ENCODE data around the gene MRPS17. TPM values are rescaled to one million over a fixed set of nuclear protein-coding genes. Genes with fewer than 3 reads are reported as not detected.

MRPS17 gene
- 16.1 and 17.2 TPM in 2 replicates for total RNA-seq

DNA sequence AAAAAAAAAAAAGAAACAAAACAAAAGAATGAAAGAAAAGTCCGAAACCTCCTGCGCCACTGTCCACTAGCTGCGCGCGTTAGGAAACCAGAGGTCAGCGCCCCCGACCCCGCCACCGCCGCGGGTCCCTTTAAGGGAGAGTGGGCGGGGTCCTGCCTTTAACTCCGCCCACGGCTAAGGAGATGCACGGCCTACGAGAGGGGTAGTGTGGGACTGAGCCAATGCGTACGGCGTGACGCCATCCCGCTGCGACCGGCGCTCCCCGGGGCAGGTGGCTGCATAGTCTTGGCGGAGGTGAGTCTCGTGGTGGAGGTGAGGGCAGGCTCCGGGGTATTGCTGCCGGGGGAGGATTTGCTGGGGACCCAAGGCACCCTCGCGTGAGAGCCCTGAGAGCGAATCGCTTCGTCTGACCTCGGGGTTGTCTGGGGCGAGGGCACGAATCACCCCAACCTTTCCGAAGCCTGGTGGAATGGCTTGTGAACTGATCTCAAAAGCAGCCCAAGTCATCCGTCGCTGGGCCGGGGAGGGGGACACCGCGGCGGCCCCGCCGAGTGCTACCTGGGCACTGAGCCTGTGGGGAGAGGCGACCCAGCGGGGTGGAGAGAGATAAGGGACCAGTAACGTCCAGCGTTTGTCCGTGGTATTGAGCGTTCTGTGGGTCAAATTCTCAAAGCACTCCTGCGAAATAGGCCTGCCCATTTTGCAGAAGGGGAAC lies at the start of gene MRPS17:
MRPS17 (plus strand) TSS at position 241 of the 715 bp plus-strand sequence. CDS start 1,319 bp downstream, outside the sequence.
- intact Hi-C loops (cut with micrococcal nuclease): loop anchor here (1.0 to 5.0 kb wide), 11 partner anchors 13 to 1192 kb away; partner anchors contain the start of genes CCT6A, CHCHD2, NIPSNAP2 and PSPH

DNA sequence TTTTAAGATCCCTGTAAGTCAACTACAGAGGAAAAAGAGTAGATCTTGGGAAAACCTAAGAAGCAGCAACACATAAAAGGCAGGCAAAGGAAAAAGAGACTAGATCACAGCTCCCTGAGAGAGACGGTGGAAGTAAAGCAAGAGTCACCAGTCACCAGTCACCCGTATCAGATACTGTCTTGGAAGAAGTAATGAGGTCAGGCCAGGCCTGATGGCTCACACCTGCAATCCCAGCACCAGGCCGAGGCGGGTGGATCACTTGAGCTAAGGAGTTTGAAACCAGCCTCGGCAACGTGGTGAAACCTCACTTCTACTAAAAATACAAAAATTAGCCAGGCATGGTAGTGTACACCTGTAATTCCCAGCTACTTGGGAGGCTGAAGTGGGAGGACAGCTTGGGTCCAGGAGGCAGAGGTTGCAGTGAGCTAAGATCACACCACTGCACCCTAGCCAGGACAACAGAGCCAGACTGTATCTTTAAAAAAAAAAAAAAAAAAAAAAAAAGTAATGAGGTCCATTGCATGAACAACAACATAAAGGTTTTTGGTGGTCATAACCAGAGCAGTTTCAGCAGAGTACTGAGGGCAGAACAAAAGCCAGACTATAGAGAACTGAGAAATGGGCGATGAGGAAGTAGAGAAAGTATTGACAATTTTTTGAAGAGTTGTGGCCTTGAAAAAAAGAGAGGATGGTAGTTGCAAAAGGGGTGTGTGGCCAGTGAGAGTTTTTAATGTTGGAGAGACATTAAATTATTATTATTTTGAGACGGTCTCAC lies 47.5 kb upstream of the MRPS17 start:
- intact Hi-C loops (cut with micrococcal nuclease): no loop called here

DNA sequence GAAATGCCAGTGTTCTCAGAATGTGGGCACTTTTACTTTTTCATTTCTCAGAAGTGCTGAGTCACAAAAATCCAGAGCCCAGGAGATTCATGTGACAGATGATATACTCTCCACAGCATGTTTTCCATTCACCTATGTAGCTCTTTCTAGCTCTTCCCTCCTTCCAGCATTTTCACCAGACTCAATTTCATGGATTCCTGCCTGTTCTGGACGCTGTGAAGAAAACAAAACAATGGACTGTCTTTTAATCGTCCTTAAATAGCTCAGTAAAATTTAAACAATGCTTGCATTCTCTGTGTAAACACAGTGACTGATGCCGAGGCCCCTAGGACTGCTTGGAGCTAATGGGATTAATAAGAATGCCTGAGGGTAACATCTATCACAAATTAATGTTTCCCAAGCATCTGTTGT lies 38.9 kb upstream of the MRPS17 start:
- intact Hi-C loops (cut with micrococcal nuclease): no loop called here

DNA sequence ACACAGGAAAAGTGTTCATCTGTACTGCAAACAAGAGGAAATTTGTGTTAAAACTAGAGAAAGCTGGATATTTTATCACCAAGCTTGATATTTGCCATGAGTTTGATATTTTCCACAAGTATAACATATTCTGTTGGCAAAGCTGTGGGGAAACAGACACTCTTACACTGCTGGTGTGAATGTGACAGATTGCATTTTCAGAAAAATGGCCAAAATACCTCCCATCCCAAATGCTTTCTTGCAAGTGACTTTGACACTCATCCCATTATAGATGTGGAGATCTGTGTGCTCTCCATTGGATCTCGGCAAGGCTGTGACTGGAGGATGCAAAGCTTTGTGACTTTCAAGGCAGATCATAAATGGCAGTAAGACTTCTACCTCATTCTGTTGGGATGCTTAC lies 33.9 kb upstream of the MRPS17 start:
- intact Hi-C loops (cut with micrococcal nuclease): no loop called here

DNA sequence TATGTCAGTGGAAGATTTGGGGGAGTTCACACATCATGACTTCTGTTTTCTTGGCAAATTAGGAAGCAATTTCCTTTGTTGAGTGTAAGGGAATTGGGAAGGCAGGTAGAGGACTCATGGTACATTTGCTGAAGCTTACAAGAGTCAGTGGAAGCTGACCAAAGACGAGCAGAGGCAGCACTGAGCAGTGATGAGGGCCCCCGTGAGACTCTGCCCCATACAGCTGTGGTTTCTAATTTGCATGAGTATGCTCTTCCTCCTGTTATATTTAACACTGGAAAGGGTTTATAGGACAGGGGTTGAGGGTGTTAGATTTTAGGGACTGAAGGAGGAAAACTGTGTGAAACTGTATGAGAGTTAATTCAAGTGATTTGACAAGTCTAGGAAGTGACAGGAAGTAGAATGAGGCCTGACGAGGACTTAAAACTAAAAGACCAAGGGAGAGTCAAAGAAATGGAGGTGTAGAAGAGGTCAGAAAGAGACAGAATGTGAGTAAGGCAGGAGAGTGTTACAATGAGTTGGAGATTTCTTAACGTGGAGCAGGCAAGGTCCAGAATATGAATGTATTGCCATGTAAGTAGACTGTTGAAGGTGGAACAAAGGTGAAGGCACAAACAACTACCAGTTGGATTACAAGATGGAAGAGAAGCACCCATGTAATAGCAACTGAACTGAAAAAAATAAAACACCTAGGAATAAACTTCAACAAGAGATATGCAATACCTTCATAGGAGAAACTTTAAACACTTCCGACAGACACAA lies 23.5 kb upstream of the MRPS17 start:
- intact Hi-C loops (cut with micrococcal nuclease): no loop called here

DNA sequence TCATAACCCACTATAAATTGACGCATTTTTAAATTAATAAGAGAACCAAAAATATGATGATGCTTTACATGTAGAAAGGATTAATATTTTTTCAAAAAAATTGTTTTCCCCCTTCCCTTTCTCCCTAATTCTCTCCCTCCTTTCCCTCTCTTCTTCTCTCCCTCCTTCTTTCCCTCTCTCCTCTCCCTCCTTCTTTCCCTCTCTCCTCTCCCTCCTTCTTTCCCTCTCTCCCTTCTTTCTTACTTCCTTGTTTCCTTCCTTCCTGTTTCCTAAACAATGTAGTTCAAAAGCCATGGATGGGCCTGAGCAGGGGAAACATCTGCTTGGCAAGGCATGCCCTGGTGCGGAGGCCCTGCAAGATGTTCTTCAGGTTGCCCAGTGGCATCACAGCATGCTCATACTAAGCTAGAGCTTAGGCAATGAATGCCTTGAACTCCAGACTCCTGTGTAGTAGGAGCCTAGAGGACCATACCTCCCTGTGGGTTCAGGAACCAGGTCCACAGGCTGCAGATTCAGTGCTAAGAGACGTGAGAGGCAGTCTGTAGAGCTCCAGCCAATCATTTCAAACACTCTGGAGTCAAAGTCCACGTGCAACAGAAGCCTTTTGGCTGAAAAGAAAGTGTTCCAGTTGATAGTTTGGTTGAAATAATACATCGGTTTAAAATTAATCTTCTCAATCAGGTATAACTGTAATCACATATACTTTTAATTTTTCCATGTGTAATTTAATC lies 20.1 kb upstream of the MRPS17 start:
- intact Hi-C loops (cut with micrococcal nuclease): no loop called here

DNA sequence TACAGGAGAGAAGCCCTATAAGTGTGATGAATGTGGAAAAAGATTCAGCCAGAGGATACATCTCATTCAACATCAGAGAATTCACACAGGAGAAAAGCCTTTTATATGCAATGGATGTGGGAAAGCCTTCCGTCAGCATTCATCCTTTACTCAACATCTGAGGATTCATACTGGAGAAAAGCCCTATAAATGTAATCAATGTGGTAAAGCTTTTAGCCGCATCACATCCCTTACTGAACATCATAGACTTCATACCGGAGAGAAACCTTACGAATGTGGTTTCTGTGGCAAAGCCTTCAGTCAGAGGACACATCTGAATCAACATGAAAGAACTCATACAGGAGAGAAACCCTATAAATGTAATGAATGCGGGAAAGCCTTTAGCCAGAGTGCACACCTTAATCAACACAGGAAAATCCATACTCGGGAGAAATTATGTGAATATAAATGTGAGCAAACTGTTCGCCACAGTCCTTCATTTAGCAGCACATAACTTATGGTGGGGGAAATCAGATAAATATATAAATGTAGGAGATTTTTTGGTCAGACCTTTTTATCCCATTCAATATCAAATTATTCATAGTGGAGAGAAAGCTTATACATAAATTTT lies 12.1 kb upstream of the MRPS17 start:
- intact Hi-C loops (cut with micrococcal nuclease): no loop called here

DNA sequence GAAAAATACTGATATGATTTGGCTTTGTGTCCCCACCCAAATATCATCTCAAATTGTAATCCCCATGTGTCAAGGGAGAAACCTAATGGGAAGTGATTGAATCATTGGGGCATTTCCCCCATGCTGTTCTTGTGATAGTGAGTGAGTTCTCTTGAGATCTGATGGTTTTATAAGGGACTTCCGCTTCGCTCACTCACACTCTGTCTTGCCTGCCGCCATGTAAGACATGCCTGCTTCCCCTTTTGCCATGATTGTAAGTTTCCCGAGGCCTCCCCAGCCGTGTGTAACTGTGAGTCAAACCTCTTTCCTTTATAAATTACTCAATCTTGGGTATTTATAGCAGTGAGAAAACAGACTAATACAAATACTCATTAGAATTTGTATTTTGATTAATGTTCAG lies 5.1 kb upstream of the MRPS17 start:
- intact Hi-C loops (cut with micrococcal nuclease): no loop called here

DNA sequence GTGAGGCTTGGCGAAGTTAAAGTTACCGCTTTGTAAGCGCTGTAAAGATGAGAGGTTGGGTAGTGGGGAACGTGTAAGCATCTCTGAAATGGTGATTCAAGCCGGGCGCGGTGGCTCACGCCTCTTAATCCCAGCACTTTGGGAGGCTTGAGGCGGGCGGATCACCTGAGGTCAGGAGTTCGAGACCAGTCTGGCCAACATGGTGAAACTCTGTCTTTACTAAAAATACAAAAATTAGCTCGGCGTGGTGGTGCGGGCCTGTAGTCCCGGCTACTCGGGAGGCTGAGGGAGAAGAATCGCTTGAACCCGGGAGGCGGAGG lies 635 bp downstream of the MRPS17 start:
- intact Hi-C loops (cut with micrococcal nuclease): loop anchor here (5.0 kb wide), 2 partner anchors 255 to 380 kb away; partner anchors contain the start of gene VOPP1

DNA sequence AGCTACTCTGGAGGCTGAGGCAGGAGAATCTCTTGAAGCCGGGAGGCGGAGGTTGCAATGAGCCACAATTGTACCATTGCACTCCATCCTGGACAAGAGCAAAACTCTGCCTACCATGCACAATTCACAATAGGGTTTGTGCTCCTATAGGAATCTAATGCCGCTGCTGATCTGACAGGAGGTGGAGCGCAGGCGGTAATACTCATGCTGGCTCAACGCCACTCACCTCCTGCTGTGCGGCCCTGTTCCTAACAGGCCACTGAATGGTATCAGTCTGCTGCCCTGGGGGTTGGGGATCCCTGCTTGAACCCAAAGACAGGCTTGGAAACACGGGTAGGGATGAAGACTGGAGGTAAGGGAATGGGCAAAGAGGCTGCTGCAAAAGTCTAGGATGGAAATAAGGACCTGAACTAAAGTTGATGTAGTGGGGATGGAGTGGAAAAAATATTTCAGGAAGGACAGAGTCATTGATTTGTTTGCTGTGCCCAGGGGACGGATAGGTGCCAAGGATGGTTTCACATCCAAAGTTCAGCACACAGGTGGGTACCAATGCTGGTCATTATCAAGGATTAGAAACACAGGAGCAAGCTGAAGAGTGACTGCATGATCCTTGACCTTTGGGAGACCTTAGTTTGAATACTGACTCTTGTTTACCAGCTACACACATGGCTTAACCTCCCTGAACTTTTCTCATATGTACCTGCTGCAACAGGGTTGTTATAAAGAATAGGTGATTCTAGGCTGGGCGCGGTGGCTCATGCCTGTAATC lies 2.2 kb downstream of the MRPS17 start:
- intact Hi-C loops (cut with micrococcal nuclease): loop anchor here (5.0 kb wide), 2 partner anchors 253 to 382 kb away; partner anchors contain the start of gene VOPP1

DNA sequence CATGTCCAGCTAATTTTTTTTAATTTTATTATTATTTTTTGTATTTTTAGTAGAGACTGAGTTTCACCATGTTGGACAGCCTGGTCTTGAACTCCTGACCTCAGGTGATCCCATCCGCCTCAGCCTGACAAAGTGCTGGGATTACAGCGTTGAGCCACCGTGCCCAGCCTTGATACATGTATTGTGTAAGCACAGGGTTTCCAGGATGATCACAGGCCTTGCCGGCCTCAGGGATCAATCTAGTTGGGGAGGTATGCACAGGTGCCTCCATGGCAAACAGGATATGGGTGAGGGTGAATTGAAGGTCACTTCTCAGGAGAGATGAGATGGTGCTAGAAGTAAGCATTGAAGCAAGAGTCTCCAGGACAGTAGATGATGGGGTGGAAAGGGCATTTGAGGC lies 5.5 kb downstream of the MRPS17 start:
- intact Hi-C loops (cut with micrococcal nuclease): no loop called here

DNA sequence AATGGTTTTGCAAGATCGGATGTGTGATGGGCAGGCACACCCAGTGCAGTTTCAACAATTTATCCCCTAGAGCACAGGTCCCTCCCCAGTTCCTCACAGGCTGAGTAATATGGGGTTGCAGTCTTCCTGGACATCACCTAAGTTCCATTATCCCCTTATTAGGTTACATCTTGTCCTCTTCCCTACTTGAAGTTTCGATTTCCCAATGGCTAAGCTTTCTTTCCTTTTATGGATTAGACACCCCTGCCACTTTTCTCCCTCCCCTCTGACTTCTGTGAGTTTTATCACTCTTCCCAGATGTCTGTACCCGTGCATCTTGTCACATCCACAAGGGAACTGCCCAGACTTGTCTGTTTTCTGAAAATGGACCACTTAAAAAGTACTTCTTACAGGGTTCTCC lies 10.3 kb downstream of the MRPS17 start:
- intact Hi-C loops (cut with micrococcal nuclease): loop anchor here (10.0 kb wide), 1 partner anchor 677 kb away; no protein-coding TSS in a partner anchor

DNA sequence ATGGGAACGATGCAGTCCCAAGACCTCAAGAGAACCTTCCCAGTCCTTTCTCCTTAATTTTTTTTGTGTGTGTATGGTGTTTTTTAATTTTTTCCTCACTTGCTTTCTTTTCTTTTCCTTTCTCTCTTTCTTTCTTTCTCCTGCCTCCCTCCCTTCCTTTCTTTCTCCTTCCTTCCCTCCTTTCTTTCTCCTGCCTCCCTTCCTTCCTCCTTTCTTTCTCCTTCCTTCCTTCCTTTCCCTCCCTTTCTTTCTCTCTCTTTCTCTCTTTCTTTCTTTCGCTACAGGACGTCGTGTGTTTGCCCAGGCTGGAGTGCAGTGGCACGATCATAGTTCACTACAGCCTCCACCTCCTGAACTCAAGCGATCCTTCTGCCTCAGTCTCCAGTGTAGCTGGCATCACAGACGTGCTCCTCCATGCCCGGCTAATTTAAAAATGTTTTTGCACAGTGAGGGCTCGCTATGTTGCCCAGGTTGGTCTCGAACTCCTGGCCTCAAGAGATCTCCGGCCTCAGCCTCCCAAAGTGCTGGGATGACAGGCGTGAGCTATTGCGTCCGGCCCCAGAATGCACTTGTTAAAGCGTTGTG lies 12.0 kb downstream of the MRPS17 start:
- intact Hi-C loops (cut with micrococcal nuclease): loop anchor here (1.0 to 10.0 kb wide), 7 partner anchors 12 to 679 kb away; partner anchors contain the start of genes CCT6A, MRPS17 and PSPH

DNA sequence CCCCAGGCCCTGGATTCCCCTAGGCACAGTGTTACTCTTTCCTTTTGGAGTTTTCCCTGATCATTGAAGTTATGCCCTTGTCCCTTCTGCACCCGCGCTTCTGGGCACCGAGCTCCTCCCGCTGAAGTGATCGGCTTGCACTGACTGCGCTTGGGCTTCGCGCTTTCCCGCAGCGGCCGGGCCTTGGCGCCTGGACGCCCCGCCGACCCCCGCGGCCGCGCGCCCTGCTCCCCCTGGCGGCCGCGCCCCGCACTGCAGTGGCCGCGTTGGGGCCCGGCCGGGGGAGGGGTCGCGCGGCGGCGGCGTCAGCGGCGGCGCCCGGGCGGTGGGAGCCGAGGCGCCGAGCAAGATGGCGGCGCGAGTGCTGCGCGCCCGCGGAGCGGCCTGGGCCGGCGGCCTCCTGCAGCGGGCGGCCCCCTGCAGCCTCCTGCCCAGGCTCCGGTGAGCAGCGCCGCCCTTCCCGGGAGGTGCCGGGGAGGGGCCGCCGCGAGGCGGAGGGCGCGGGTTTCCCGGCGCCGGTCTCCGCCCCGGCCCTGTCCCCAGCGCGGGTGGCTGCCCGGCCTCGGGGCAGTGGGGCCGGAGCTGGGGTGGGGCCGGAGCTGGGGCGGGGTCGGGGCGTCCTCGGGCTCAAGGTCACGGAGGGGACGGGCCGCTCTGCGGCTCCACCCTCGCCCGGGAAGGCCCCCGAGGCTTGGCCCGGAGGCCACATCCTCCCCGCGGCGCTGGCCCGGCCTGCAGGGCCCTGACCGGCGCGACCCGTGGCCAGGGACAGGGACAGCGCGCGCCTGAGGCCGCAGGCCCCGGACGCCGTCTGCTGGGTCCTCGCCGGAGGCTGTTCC lies 12.8 kb downstream of the MRPS17 start, which contains the start of gene NIPSNAP2:
NIPSNAP2 (plus strand) TSS at position 325 of the 839 bp plus-strand sequence; CDS start at position 350, 25 bp downstream.
- intact Hi-C loops (cut with micrococcal nuclease): loop anchor here (1.0 to 10.0 kb wide), 10 partner anchors 13 to 1207 kb away; partner anchors contain the start of genes CCT6A, MRPS17, PSPH and SEC61G

DNA sequence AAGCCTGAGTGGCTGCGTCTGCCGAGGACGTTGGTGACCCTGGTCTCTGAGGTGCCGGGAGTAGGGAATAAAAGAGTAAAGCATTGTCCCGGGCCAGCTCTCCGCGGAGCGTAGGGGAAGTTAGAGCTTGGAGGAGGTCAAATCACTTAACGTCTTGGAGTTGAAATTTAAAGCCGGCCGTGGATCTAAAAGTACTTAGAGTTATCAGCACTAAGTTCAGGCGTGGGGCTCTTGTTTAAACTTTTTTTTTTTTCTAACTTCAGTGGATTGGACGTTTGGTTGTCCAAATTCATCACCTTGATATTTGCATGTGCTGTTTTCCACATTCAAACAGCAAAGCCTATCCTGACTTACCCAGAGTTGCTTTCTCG lies 13.4 kb downstream of the MRPS17 start:
- intact Hi-C loops (cut with micrococcal nuclease): loop anchor here (1.0 to 10.0 kb wide), 5 partner anchors 40 to 1208 kb away; partner anchors contain the start of genes SEC61G and ZNF713

DNA sequence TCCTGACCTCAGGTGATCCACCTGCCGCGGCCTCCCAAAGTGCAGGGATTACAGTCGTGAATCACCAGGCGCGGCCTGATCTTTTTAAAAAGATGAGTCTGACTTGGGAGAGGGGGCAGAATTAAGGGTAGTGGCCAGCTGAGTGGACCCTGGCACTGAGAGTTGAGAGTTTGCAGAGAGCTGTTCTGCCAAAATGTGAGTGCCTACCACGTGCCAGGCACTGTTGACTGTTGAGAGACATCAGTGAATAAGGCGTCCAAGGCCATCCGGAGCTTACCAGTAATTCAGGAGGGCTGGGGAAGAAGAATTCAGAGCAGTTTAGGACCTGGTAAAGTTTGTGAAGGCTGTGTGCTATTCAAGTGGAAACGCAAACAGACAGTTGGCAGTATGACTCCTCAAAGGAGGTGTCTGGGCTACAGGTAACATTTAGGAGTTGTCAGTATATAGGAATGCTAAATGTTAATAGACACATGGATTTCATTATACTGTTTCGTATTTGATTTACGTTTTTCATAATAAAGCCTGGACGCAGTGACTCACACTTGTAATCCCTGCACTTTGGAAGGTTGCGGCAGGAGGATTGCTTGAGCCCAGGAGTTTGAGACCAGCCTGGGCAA lies 14.2 kb downstream of the MRPS17 start:
- intact Hi-C loops (cut with micrococcal nuclease): loop anchor here (1.0 to 10.0 kb wide), 5 partner anchors 39 to 1209 kb away; partner anchors contain the start of genes SEC61G and ZNF713

DNA sequence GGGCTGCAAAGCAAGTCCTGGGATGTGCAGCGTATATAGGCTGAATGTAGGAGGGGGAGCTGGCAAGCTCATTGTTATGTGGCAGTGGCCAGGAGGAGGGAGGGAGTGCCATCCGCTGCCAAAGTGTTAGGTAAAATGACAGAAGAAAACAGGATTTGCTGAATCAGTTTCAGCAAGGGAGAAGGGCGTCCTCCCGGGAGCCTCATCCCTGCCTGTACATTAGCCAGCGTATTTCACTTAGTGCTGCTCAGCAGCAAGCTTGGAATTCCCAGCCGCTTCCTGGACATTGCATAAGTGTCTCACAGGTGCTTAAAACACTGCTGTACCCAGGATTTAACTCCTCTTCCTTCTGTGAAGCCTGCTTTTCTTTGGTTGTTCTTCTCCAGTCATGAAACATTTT lies 15.2 kb downstream of the MRPS17 start:
- intact Hi-C loops (cut with micrococcal nuclease): loop anchor here (5.0 to 10.0 kb wide), 3 partner anchors 435 to 1210 kb away; partner anchors contain the start of gene SEC61G

All from T-helper 1 cell treated with Interleukin-12 subunit alpha and Interleukin-12 subunit beta and Interleukin-4 antibody, amounts not matched to agents 30 ng/mL and 1 ng/mL, for 36 hours (primary cell).